Fibroblast of skin of left biceps (primary cell): Measurements from ENCODE around the gene MT1B.

ENCODE experiments used
- DNase-seq, 2 experiments: peaks; one replicate each; pipeline ENCODE4 v3.0.0-alpha.2; 2013; ENCODE audit warnings: low read depth in 2 of 2

MT1B gene

DNA sequence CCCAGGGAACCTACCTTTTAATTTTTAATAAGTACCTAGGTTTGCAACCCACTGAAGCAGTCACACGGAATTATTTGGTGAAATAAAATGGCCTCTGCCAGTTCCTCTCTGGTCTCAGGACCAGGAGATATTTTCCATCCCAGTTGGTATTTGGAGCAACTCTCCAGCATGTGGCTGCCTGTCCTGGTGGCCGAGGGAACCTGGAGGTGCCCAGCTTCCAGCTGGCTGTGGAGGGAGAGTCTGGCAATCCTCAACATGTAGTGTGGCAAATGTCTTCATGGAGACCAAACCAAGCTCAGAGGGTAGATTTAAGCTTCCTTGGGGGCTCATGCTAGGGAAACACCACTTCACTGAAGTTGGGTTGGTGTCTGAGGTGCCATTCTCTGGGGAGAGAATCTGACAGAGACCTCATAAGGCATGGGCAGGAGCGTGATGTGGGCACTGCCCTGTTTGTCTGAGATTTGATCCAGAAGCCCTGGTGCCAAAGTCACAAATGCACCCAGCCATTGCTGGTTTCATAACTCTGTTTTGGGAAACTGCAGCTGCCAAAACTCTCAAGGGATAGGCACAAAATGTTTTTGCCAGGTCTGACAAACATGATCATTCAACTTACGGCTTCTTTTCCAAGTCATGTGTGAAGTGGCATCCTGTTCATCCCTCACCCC, 33.4 kb downstream of the MT1B start:
- no peak for DNase-seq

DNA sequence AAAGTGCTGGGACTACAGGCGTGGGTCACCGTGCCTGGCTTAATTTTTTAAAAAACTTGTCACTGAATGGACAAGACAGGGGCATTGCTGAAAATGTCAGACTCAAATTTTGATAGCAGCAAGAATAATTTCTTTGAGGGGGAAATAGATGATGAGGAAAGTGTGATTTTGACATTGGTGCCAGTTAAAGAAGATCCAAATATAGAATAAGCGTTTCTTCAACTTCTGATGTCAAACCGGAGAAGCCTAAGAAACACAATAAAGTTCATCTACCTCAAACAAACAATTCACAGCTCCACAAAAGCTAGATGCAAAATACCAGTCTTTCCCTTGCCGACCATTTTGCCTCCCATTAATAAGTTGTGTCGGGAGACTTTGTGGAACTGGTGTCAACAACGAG, 35.1 kb downstream of the MT1B start:
- DNase-seq = no peak

DNA sequence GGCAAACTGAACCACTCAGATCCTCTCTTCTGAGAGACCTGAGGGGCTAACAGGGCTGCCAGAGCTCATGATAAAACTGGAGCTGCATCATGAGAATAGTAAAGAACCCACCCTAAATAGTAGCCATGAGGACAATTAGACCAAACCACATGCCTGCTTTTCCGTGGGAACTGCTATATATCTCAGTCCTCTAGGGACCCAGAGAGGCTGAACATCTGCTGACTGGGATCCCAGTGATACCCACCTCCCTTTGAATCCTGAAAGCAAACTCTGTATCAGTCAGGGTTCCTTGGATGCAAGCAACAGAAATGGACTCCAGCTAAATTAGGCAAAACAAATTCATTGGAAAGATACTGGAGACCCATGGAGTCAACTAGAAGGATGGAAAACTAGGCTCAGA, 37.1 kb downstream of the MT1B start:
- DNase-seq = no peak

DNA sequence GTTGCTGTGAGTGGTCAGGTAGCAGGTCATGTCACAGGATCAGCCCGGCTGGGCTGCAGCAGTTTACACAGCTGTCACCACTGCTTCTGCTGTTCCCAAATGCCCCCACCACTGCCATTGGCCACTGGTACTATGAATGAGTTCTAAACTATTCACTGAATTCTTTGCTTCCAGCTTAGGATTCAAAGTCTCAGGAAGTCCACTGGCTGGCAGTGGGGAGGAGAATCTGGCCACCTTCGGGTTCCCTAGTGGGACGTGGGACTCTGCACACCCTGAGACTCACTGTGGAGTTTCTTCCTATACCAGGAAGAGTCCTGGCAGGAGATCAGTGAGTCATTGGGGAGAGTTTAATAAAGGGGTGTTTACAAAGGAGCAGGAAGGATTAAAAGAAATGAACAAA, 37.5 kb downstream of the MT1B start:
- DNase-seq = no peak

DNA sequence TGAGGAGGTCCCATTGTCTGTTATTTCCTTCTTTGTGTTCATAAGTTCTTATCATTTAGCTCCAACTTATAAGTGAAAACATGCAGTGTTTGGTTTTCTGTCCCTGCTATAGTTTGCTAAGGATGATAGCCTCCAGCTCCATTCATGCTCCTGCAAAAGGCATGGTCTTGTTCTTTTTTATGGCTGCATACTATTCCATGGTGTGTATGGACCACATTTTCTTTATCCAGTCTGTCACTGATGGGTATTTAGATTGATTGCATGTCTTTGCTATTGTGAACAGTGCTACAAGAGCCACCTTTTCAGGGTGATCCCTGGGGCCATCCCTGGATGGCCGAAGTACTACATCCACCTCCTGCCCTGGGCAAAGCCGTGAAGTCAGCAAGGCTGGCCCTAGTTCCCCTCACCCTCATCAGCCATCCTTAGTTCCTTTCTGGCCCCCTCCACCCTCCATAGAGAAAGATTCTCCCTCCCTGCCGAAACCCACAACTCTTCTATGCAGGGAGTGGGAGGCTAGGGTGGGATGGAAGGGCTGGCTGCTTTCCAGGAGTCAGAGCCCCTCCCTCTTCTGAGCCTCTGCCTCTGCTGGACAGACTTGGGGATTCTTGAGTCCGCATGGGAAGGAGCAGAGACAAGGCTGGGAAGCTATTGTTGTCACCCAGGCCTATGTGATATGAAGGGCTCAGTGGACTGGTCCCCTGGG, 38.9 kb downstream of the MT1B start:
- no peak for DNase-seq

DNA sequence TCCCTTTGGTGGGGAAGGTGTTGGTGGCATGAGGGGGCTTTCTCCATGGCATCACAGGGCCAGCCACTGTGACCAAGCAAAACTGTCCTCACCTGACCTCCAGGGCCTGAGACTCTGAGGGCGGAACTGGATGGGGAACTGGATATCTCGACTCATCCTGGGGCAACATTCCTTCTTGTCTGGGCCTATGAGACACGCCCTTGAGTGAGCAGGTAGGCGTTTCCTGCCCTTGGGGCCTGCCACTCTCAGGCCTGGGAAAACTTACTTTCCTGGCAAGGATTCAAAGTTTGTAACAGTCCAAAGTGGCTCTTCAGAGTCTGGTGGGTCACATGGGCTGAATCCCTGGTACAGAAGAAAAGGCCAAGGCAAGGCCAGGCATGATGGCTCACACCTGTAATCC, 40.2 kb downstream of the MT1B start:
- no peak for DNase-seq

DNA sequence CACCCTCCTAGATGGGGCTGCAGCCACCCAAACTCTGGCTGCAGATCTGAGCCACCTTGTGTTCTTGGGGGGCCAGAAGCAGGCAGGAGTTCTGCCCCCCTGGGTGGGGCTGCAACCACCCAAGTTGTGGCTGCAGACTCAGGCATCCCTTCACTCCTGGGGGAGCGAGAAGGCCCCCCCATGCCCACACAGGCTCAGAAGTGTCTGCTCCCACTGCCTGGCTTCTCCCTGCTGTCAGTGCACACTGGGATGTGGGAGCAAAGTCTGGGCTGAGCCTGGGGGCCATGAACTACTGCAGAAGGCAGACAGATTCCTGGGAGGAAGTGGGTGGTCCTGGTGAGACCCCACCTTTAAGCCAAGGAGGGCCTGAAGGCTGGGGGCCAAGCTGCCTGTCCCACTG, 43.6 kb downstream of the MT1B start:
- no peak for DNase-seq

DNA sequence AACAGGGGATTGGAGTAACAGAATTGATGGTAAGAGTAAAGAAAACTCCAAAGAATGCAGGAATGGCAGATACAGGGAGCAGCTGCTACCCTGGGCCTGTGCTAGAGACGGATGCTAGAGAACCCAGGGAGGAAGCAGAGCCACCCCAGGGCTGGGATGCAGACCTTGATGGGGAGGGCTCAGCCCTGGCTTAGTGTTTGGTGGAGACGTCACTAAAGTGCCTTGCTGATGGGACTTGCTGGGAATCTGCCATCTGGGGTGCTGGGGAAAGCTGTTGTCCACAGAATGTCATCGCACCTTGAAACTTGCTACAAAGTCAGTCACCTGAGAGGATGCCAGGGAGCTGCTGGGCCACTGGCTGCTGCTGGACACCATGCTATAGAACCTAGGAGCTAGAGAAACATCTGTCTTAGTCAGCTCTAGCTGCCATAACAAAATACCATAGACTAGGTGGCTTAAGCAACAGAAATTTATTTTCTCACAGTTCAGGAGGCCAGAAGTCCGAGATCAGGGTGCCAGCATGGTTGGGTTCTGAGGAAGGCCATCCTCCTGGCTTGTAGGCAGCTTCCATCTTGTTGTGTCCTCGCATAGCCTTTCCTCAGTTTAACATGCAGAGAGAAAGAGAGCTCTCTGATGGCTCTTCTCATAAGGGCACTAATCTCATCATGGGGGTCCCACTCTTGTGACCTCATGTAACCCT, 45.9 kb downstream of the MT1B start:
- no peak for DNase-seq

DNA sequence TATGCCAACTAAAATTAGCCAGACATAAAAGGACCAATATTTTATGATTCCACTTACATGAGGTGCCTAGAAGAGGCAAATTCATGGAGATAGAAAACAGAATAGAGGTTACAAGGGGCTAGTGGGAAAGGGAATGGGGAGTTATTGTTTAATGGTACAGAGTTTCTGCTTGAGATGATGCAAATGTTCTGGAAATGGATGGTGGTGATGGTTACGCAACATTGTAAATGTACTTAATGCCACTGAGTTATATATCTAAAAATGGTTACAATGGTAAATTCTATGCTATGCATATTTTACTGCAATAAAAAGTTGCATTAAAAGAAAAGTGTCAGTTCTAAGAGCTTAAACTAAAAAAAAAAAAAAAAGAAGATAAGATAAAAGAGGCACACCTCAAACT, 48.5 kb downstream of the MT1B start:
- DNase-seq = no peak

DNA sequence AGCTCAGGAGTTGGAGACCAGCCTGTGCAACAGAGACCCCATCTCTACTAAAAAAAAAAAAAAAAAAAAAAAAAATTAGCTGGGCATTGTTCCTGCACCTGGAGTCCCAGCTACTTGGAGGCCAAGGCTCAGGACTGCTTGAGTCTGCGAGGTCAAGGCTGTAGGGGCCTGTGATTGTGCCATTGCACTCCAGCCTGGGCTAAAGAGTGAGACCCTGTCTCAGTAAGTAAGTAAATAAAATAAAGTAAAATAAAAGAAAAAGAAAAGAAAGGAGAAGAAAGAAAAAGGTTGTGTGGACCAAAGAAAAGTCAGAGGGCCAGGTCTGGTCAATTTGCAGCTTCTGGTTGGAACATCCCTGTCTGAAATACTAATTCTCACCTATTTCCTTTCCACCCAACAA, 48.9 kb downstream of the MT1B start:
- DNase-seq = no peak

DNA sequence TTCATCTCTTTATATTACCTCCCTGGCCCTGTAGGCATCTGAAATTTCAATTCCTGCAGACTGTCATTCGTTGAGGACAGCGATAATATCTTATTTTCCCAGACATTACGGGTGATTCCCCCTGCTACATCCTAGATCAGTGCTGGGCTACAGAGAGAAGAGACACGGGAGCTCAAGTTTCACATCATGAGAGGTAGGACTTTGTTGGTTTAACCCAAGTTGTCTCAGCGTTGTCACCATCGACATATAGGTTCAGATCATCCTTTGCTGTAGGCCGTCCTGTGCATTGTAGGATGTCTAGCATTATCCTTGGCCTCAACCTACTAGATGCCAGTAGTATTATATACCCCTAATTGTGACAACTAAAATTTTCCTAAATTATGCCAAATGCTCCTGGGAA, 49.8 kb downstream of the MT1B start:
- DNase-seq = no peak
